Heart right ventricle (tissue), 16 donors: Measurements from ENCODE around the gene SCYGR6. TPM values are rescaled to one million over a fixed set of nuclear protein-coding genes. Genes with fewer than 3 reads are reported as not detected.

ENCODE experiments used
- ATAC-seq, 8 donors: fragments of 200-7000 bp; cut with Tn5 transposase; one replicate each; pipeline ENCODE4 v1.9.1; 2020; ENCODE audit warnings: mild to moderate bottlenecking in 8 of 8, moderate library complexity in 8 of 8, moderate number of reproducible peaks in 1 of 8
- DNase-seq, 2 donors: peaks; one replicate each; pipeline ENCODE4 v3.0.0-alpha.2; 2020
- H3K27ac ChIP-seq, 10 donors: fragments of 200-600 bp; sonication (generic) in 2 of 10; one replicate each; pipeline versions ENCODE4 v1.5.0 to v1.8.0; 2020 to 2022; ENCODE audit warnings: mild to moderate bottlenecking in 3 of 10
- H3K27me3 ChIP-seq, 7 donors: fragments of 200-600 bp; one replicate each; pipeline ENCODE4 v1.8.0; 2021 to 2022; ENCODE audit warnings: mild to moderate bottlenecking in 2 of 7
- H3K36me3 ChIP-seq, 9 donors: fragments of 200-600 bp; sonication (generic) in 1 of 9; one replicate each; pipeline versions ENCODE4 v1.5.0 to v1.8.0; 2020 to 2022; ENCODE audit warnings: mild to moderate bottlenecking in 2 of 9
- H3K4me1 ChIP-seq, 9 donors: fragments of 200-600 bp; sonication (generic) in 1 of 9; one replicate each; pipeline versions ENCODE4 v1.5.0 to v1.8.0; 2020 to 2022; ENCODE audit warnings: mild to moderate bottlenecking in 4 of 9
- H3K4me3 ChIP-seq, 10 donors: fragments of 200-600 bp; sonication (generic) in 2 of 10; one replicate each; pipeline versions ENCODE4 v1.5.0 to v1.8.0; 2020 to 2022; ENCODE audit warnings: mild to moderate bottlenecking in 7 of 10, moderate library complexity in 2 of 10
- H3K9me3 ChIP-seq, 11 donors: fragments of 200-600 bp in 10 of 11; sonication (generic) in 2 of 11; one replicate each; pipeline versions ENCODE4 v1.5.0 to v1.8.0; 2013 to 2022; ENCODE audit warnings: mild to moderate bottlenecking in 2 of 11, control low read depth in 1 of 11, moderate library complexity in 1 of 11
- WGBS, 2 donors: extraction: QIAGEN DNeasy Blood & Tissue Kit; methylation state at CpG; one replicate each; pipeline ENCODE4 v1.1.7; 2013; ENCODE audit warnings: inconsistent platforms in 1 of 2; 5-methylcytosine and 5-hydroxymethylcytosine counted together
- intact Hi-C, 10 donors: fragments of 100-400 bp; cut with DNase I; formaldehyde crosslinking; loops; one replicate each; pipeline versions ENCODE4 v1.11.1 to v1.14.2; 2022
- long read RNA-seq, 3 donors: library from polyadenylated mRNA; unstranded; transcript quantifications; one replicate each; pipeline ENCODE4 v2.0.0, GENCODE V29; 2020 to 2021
- polyA plus RNA-seq, 2 donors: library from polyadenylated mRNA; stranded (reverse); fragments of 200-250 nt; gene quantifications; one replicate each; pipeline ENCODE4 v1.2.3, GENCODE V29; 2013
- total RNA-seq, 10 donors: library from RNA; stranded (reverse); fragmentation: NEBNext Ultra II Directional in 3 of 10; extraction: Animal tissue kit (Norgen Biotek cat#: 25700) in 3 of 10; gene quantifications; one replicate each; pipeline versions ENCODE4 v1.2.1 to v1.2.4, GENCODE V29; 2021 to 2023
- TF ChIP-seq, protein P1 (sequence below), 9 donors: fragments of 200-600 bp; sonication (generic) in 2 of 9; IDR thresholded peaks; one replicate each; pipeline versions ENCODE4 v1.5.0 to v1.8.0; 2021 to 2022; ENCODE audit warnings: antibody characterized with exemption in 9 of 9, mild to moderate bottlenecking in 5 of 9, moderate library complexity in 1 of 9
- donor health status: Arrhythmogenic right ventricular cardiomyopathy.
- donor health status: ischemic (EF 13 %, LVEDD 7.1; RV severe dilation, severe dysfunction).
- donor health status: healthy with polysubstance abuse.
- donor health status: DM: no; HTN: yes; CAD: no.
- donor health status: DM: no; HTN: no; CAD: no.
- donor health status: ischemic (EF 25% LVEDD 6.9; RV normal size, moderate dysfunction).
- donor health status: ischemic (EF 25% LVEDD 5.7; RV mildly dilated, moderate dysfunction).
- donor health status: healthy.
- donor health status: DM: yes; HTN: yes; CAD: no.
- donor health status: Ischemic cardiomyopathy.
- donor health status: ischemic (EF 35%, LVEDD 5.7; RV mildly dilated, moderate dysfunction).
- donor health status: nonischemic (EF 11% LVEDD 7.7; RV severe dilation, severe dysfunction).
- donor health status: DM: yes; HTN: yes; CAD: no.
- donor health status: PGD.
- donor health status: ischemic (EF 29% LVEDD 5.4; RV normal size, mild dysfunction).
- donor health status: nonischemic (EF 23%, LVEDD 6.1; RV moderate dilation, normal function).

SCYGR6 gene, protein sequence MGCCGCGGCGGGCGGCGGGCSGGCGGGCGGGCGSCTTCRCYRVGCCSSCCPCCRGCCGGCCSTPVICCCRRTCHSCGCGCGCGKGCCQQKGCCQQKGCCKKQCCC
- not detected for total RNA-seq
- not detected for polyA plus RNA-seq
- long read RNA-seq, donor 1 = 0 reads
- long read RNA-seq, donor 2 = 0 reads
- long read RNA-seq, donor 3 = 0 reads

DNA sequence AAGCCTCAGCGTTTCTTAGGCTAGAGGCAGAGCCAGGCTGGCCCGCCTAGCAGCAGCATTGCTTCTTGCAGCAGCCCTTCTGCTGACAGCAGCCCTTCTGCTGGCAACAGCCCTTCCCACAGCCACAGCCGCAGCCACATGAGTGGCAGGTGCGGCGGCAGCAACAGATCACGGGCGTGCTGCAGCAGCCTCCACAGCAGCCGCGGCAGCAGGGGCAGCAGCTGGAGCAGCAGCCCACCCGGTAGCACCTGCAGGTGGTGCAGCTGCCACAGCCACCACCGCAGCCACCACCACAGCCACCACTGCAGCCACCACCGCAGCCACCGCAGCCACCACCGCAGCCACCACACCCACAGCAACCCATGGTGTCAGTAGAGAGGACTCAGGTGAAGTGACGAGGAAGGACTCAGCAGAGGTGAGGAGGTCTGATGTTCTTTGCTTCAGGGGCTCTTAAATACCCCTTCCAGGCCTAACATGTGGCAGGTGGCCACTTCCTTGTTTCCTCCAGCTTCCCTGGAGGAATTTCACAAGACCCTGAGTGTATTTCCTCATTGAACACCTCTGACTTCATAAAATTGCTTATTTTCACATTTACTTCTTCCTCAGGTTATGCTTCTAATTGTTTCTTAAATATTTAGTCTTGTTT, at the start of gene SCYGR6:
Gene SCYGR6, minus strand, starts transcription at position 364 of the 646 bp plus-strand sequence. Its CDS starts 0 bp downstream, at position 364.
- H3K4me1 ChIP-seq = no peaks in the 10 kb centered on the region
- TF ChIP-seq, protein P1, sequence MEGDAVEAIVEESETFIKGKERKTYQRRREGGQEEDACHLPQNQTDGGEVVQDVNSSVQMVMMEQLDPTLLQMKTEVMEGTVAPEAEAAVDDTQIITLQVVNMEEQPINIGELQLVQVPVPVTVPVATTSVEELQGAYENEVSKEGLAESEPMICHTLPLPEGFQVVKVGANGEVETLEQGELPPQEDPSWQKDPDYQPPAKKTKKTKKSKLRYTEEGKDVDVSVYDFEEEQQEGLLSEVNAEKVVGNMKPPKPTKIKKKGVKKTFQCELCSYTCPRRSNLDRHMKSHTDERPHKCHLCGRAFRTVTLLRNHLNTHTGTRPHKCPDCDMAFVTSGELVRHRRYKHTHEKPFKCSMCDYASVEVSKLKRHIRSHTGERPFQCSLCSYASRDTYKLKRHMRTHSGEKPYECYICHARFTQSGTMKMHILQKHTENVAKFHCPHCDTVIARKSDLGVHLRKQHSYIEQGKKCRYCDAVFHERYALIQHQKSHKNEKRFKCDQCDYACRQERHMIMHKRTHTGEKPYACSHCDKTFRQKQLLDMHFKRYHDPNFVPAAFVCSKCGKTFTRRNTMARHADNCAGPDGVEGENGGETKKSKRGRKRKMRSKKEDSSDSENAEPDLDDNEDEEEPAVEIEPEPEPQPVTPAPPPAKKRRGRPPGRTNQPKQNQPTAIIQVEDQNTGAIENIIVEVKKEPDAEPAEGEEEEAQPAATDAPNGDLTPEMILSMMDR (IDR thresholded peaks at IDR 0.05) = no peak
- intact Hi-C loops = no loop called here
- WGBS, 2 donors = 87 to 90% methylated on average over 15 of the region's 15 CpGs
- H3K36me3 ChIP-seq = no peaks in the 10 kb centered on the region
- no peak for ATAC-seq
- no peaks in the 10 kb centered on the region for H3K9me3 ChIP-seq
- no peak within 1 kb of the TSS for H3K4me3 ChIP-seq
- peaks cover 0 to 26% (median 5%) of the 10 kb centered on the region in 7 donors for H3K27me3 ChIP-seq
- H3K27ac ChIP-seq = no peak within 1 kb of the TSS
- DNase-seq = no peak

DNA sequence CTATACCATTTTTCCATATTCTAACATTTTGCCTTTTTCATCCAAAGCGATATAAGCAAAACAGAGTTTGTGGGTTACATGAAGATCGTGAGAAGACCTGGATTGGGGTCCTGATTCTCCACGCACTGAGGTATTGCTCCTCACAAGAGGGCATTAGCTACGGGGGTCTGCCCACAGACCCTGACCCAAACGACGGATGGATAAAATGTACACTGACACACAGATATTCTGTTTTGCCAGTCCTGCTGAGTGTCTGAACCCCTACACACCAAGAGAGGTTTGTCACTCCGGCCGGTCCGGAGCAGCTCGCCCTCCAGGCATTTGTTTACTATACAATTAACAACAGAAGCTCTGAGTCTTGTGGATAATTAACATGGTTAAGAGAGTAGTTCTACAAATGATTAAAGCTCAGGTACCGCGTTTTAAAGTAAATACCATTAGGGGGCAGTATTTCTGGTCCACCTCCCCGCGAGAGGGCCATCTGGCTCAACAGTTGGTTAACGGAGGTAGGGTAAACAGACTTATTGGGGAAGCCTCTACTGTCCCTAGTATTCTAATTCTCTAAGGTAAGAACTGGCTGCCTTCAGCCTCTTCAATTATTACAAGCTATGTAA, 49.6 kb upstream of the SCYGR6 start:
- WGBS, 2 donors = 57 to 59% methylated on average over 15 of the region's 15 CpGs
- DNase-seq = no peak
- no peaks in the 10 kb centered on the region for H3K4me1 ChIP-seq
- no peak for ATAC-seq
- peaks cover 0 to 8% (median 0%) of the 10 kb centered on the region in 7 donors for H3K27me3 ChIP-seq
- TF ChIP-seq, protein P1 (IDR thresholded peaks at IDR 0.05) = peak in 1 of 9 donors; percentile 28
- no peak overlapping the region for H3K4me3 ChIP-seq
- no peaks in the 10 kb centered on the region for H3K9me3 ChIP-seq
- intact Hi-C loops = no loop called here
- no peak overlapping the region for H3K27ac ChIP-seq
- H3K36me3 ChIP-seq = no peaks in the 10 kb centered on the region

DNA sequence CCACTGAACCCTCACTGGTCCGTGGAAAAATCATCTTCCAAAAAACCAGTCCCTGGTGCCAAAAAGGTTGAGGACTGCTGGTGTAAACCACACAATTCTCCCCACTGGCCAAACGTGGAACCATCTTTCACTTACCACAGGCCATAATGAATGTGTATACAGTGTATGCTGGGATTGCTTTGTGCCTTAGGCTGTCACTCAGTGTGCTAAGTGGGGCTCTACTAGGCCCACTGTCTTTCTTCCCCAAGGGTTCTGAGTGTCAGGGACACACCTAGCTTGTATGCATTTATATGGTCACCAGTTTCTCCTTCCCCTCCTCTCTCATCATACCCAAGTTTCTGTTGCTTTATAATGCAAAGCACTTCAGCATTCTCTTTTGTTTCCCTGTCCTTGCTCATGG, 48.4 kb upstream of the SCYGR6 start:
- WGBS, 2 donors = 54 to 65% methylated on average over 2 of the region's 2 CpGs
- ATAC-seq (no peak), DNase-seq (no peak)
- Histone ChIP-seq H3K36me3 (no peaks in the 10 kb centered on the region), H3K27me3 (peaks cover 0 to 8% (median 0%) of the 10 kb centered on the region in 7 donors), H3K27ac (no peak overlapping the region), H3K9me3 (no peaks in the 10 kb centered on the region), H3K4me3 (no peak overlapping the region), H3K4me1 (no peaks in the 10 kb centered on the region)
- TF ChIP-seq, protein P1 (IDR thresholded peaks at IDR 0.05) = no peak
- intact Hi-C loops = no loop called here

DNA sequence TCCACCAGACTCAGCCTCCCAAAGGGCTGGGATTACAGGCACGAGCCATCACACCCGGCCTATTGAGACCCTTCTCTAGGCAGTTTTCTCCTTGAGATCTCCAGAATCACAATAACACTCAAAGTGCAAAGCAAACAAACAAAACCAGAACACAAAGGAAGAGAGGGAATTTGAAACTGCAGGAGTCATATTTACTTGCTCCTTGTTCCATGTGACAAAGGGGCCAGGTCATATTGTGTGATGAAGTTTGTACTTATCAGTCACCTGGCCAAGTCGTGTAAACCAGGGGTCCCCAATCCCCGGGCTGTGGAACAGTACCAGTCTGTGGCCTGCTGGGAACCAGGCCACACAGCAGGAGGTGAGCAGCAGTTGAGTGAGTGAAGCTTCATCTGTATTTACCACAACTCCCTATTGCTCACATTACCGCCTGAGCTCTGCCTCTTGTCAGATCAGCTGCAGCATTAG, 47.7 kb upstream of the SCYGR6 start:
- no peak overlapping the region for H3K4me3 ChIP-seq
- no peaks in the 10 kb centered on the region for H3K4me1 ChIP-seq
- DNase-seq (no peak), ATAC-seq (no peak)
- 75 to 78% methylated on average over 5 of the region's 5 CpGs for WGBS, 2 donors
- no peaks in the 10 kb centered on the region for H3K36me3 ChIP-seq
- no peak overlapping the region for H3K27ac ChIP-seq
- TF ChIP-seq, protein P1 (IDR thresholded peaks at IDR 0.05) = no peak
- intact Hi-C loops = no loop called here
- H3K9me3 ChIP-seq = no peaks in the 10 kb centered on the region
- H3K27me3 ChIP-seq = peaks cover 0 to 8% (median 0%) of the 10 kb centered on the region in 7 donors
